H1 (cell line): ENCODE measurements around the gene SSTR5. TPM values are rescaled to one million over a fixed set of nuclear protein-coding genes. Genes with fewer than 3 reads are reported as not detected.

ENCODE experiments used
- CTCF ChIA-PET: fragments of 300-600 bp; sonication (Branson Sonifier 250); formaldehyde crosslinking; loops from one replicate; lab custom pipeline; 2021; ENCODE audit not compliant: partially characterized antibody; lab: Charles Lee
- POLR2A ChIA-PET: fragments of 300-600 bp; sonication (Branson Sonifier 250); formaldehyde crosslinking; loops from one replicate; lab custom pipeline; 2021; ENCODE audit warnings: inconsistent platforms; ENCODE audit not compliant: partially characterized antibody; lab: Charles Lee
- DNase-seq, 2 experiments: peaks; one replicate each; pipeline versions ENCODE4 v3.0.0 to v3.0.0-alpha.2; 2010 to 2022; ENCODE audit warnings: low spot score in 2 of 2, low read depth in 1 of 2, mixed read lengths in 1 of 2
- FAIRE-seq: peaks from 2 replicates; lab custom pipeline; 2011; peaks lifted over from hg19 to GRCh38; lab: Jason Lieb, UNC
- H2AFZ ChIP-seq: 2 replicates; pipeline ENCODE4 v1.8.1; 2012; ENCODE audit warnings: low read length, inconsistent platforms
- H2AK5ac ChIP-seq: 2 replicates; pipeline ENCODE4 v1.6.1; 2013; ENCODE audit warnings: low read depth, low read length
- H2BK120ac ChIP-seq: replicated peaks from 2 replicates; pipeline ENCODE3; 2013; ENCODE audit warnings: low read depth, low read length, inconsistent platforms
- H2BK12ac ChIP-seq: 2 replicates; pipeline ENCODE4 v1.6.1; 2013; ENCODE audit warnings: low read depth, low read length
- H2BK15ac ChIP-seq: 2 replicates; pipeline ENCODE4 v1.6.1; 2013; ENCODE audit warnings: low read length
- H2BK20ac ChIP-seq: 2 replicates; pipeline ENCODE4 v1.6.1; 2013; ENCODE audit warnings: low read length
- H2BK5ac ChIP-seq: 2 replicates; pipeline ENCODE4 v1.6.1; 2013; ENCODE audit warnings: low read depth, low read length
- H3K14ac ChIP-seq: 2 replicates; pipeline ENCODE4 v1.6.1; 2013; ENCODE audit warnings: inconsistent platforms; ENCODE audit not compliant: insufficient read length
- H3K18ac ChIP-seq: 2 replicates; pipeline ENCODE4 v1.6.1; 2013; ENCODE audit warnings: low read length; ENCODE audit errors: extremely low read depth
- H3K23ac ChIP-seq: 2 replicates; pipeline ENCODE4 v1.6.1; 2013; ENCODE audit warnings: inconsistent platforms; ENCODE audit not compliant: insufficient read length
- H3K23me2 ChIP-seq: 2 replicates; pipeline ENCODE4 v1.6.1; 2013; ENCODE audit warnings: low read depth, low read length
- H3K27ac ChIP-seq: 2 replicates; pipeline ENCODE4 v1.6.1; 2011; ENCODE audit warnings: low read depth, low read length, inconsistent platforms
- H3K27me3 ChIP-seq, 4 experiments: replicated peaks in 1 of 4; 1 replicate in 1 of 4; 2 replicates in 3 of 4; pipeline versions ENCODE4 v1.6.1 to v1.8.1; 2011 to 2013; ENCODE audit warnings: low read length in 3 of 4, mild to moderate bottlenecking in 3 of 4, inconsistent platforms in 2 of 4, mixed read lengths in 2 of 4, moderate library complexity in 1 of 4; ENCODE audit not compliant: control insufficient read depth in 3 of 4, insufficient read depth in 3 of 4; ENCODE audit errors: extremely low read depth in 1 of 4
- H3K36me3 ChIP-seq, 4 experiments: 2 replicates each; pipeline versions ENCODE4 v1.6.1 to v1.8.1; 2011 to 2013; ENCODE audit warnings: mild to moderate bottlenecking in 4 of 4, low read length in 3 of 4, moderate library complexity in 2 of 4, control low read depth in 1 of 4, inconsistent platforms in 1 of 4; ENCODE audit not compliant: insufficient read depth in 4 of 4, control insufficient read depth in 2 of 4
- H3K4ac ChIP-seq: replicated peaks from 2 replicates; pipeline ENCODE3; 2013; ENCODE audit warnings: low read length, low read depth, mixed read lengths, inconsistent platforms; ENCODE audit not compliant: insufficient read length
- H3K4me1 ChIP-seq, 4 experiments: replicated peaks in 1 of 4; 1 replicate in 1 of 4; 2 replicates in 3 of 4; pipeline versions ENCODE4 v1.6.1 to v1.8.1; 2011 to 2013; ENCODE audit warnings: low read length in 3 of 4, inconsistent platforms in 2 of 4, mixed read lengths in 1 of 4; ENCODE audit not compliant: insufficient read depth in 4 of 4, control insufficient read depth in 3 of 4
- H3K4me2 ChIP-seq, 2 experiments: 2 replicates each; pipeline versions ENCODE4 v1.6.1 to v1.8.1; 2011 to 2013; ENCODE audit warnings: low read depth in 2 of 2, low read length in 2 of 2, control low read depth in 1 of 2, inconsistent platforms in 1 of 2, mild to moderate bottlenecking in 1 of 2; ENCODE audit not compliant: insufficient read depth in 1 of 2
- H3K4me3 ChIP-seq, 4 experiments: fragments of 200-600, 300-600 bp in 1 of 4; sonication (generic), shearing (Covaris generic), sonication (Bioruptor Twin) in 1 of 4; 2 replicates each; pipeline versions ENCODE4 v1.5.1 to v1.8.1; 2011 to 2016; ENCODE audit warnings: low read length in 4 of 4, low read depth in 3 of 4, control low read depth in 2 of 4, inconsistent platforms in 2 of 4, mild to moderate bottlenecking in 2 of 4, mixed read lengths in 1 of 4, moderate library complexity in 1 of 4; ENCODE audit not compliant: insufficient read depth in 2 of 4; ENCODE audit errors: extremely low read depth in 1 of 4
- H3K56ac ChIP-seq: replicated peaks from 2 replicates; pipeline ENCODE3; 2013; ENCODE audit warnings: low read depth, mild to moderate bottlenecking, mixed read lengths, low read length, inconsistent platforms; ENCODE audit not compliant: insufficient read length
- H3K79me1 ChIP-seq: 2 replicates; pipeline ENCODE4 v1.6.1; 2013; ENCODE audit warnings: low read depth, low read length, control low read depth
- H3K79me2 ChIP-seq, 2 experiments: 2 replicates each; pipeline versions ENCODE4 v1.6.1 to v1.8.1; 2012 to 2013; ENCODE audit warnings: low read length in 2 of 2, mild to moderate bottlenecking in 2 of 2, inconsistent platforms in 1 of 2; ENCODE audit not compliant: insufficient read depth in 2 of 2, control insufficient read depth in 1 of 2
- H3K9ac ChIP-seq, 4 experiments: replicated peaks in 1 of 4; 1 replicate in 1 of 4; 2 replicates in 3 of 4; pipeline versions ENCODE4 v1.6.1 to v1.8.1; 2011 to 2013; ENCODE audit warnings: low read depth in 3 of 4, low read length in 3 of 4, control low read depth in 2 of 4, mild to moderate bottlenecking in 2 of 4, moderate library complexity in 2 of 4, inconsistent platforms in 1 of 4; ENCODE audit errors: extremely low read depth in 1 of 4
- H3K9me3 ChIP-seq, 2 experiments: 2 replicates each; pipeline versions ENCODE4 v1.6.1 to v1.8.1; 2012 to 2013; ENCODE audit warnings: mild to moderate bottlenecking in 2 of 2, moderate library complexity in 2 of 2, control low read depth in 1 of 2, inconsistent platforms in 1 of 2, low read depth in 1 of 2, low read length in 1 of 2, mixed read lengths in 1 of 2; ENCODE audit not compliant: insufficient read depth in 2 of 2
- H4K20me1 ChIP-seq, 2 experiments: replicated peaks in 1 of 2; 2 replicates each; pipeline versions ENCODE3 to v1.8.1; 2011 to 2013; ENCODE audit warnings: inconsistent platforms in 2 of 2, low read length in 2 of 2, mild to moderate bottlenecking in 1 of 2; ENCODE audit not compliant: insufficient read depth in 2 of 2, control insufficient read depth in 1 of 2
- H4K5ac ChIP-seq: 2 replicates; pipeline ENCODE4 v1.6.1; 2013; ENCODE audit warnings: low read length, low read depth, mixed read lengths, inconsistent platforms; ENCODE audit not compliant: insufficient read length
- H4K8ac ChIP-seq: 2 replicates; pipeline ENCODE4 v1.8.0; 2013; ENCODE audit warnings: mild to moderate bottlenecking, moderate library complexity, low read length, inconsistent platforms; ENCODE audit not compliant: insufficient read depth; ENCODE audit errors: extremely low read depth
- H4K91ac ChIP-seq: replicated peaks from 2 replicates; pipeline ENCODE3; 2013; ENCODE audit warnings: low read length, mixed read lengths, inconsistent platforms; ENCODE audit not compliant: insufficient read length
- CBX5 ChIP-seq: fragments of 300-800, 300-1000 bp; sonication (generic); IDR thresholded peaks from 2 replicates; pipeline ENCODE4 v1.7.1; 2016; ENCODE audit warnings: antibody characterized with exemption, low read length, low read depth
- CTBP2 ChIP-seq: IDR thresholded peaks from 2 replicates; pipeline ENCODE4 v1.7.0; 2011; ENCODE audit warnings: borderline replicate concordance, mild to moderate bottlenecking, moderate library complexity, mixed read lengths, low read length; ENCODE audit not compliant: insufficient read depth, insufficient read length
- RXRA ChIP-seq: IDR thresholded peaks from 2 replicates; pipeline ENCODE4 v1.6.1; 2011; ENCODE audit warnings: low read depth, mild to moderate bottlenecking, low read length, moderate library complexity; ENCODE audit not compliant: insufficient read depth
- SUZ12 ChIP-seq: fragments of 200-600 bp; sonication (generic); IDR thresholded peaks from 2 replicates; pipeline ENCODE4 v1.6.1; 2012; ENCODE audit warnings: mild to moderate bottlenecking, inconsistent platforms, low read length, moderate library complexity, mixed read lengths
- TAF1 ChIP-seq: IDR thresholded peaks from 2 replicates; pipeline ENCODE4 v1.6.1; 2011; ENCODE audit warnings: mild to moderate bottlenecking, low read depth, low read length
- TAF7 ChIP-seq: optimal IDR thresholded peaks from 2 replicates; pipeline ENCODE3; 2011; ENCODE audit warnings: low read depth, mild to moderate bottlenecking, inconsistent platforms, low read length, moderate library complexity, borderline replicate concordance
- WGBS, 2 experiments: shearing (Covaris generic) in 1 of 2; methylation state at CpG; one replicate each; pipeline versions ENCODE4 v1.1.6 to v1.1.7; 2013 to 2015; ENCODE audit warnings: low lambda C conversion rate in 2 of 2, mixed read lengths in 2 of 2, inconsistent platforms in 1 of 2, low coverage in 1 of 2, missing lambda C conversion rate in 1 of 2; ENCODE audit not compliant: insufficient replicate concordance in 2 of 2, insufficient coverage in 1 of 2, insufficient read length in 1 of 2; ENCODE audit errors: extremely low coverage in 1 of 2, missing lambda C conversion rate in 1 of 2; 5-methylcytosine and 5-hydroxymethylcytosine counted together
- polyA plus RNA-seq, 7 experiments: library from polyadenylated mRNA; depleted of rRNA in 3 of 7; stranded (reverse) in 5 of 7; unstranded in 2 of 7; fragments of >200 nt in 5 of 7; fragments of 200-250 nt in 2 of 7; gene quantifications; 1 replicate in 5 of 7; 2 replicates in 1 of 7; 4 replicates in 1 of 7; pipeline versions ENCODE4 v1.2.1 to v1.2.3, GENCODE V29; 2011 to 2013; ENCODE audit warnings: missing spikeins in 2 of 7, mixed read lengths in 2 of 7
- total RNA-seq: library from RNA; stranded (reverse); fragmentation: NEBNext Ultra II Directional; extraction: Animal tissue kit (Norgen Biotek cat#: 25700); gene quantifications from 2 replicates; pipeline ENCODE4 v1.2.1, GENCODE V29; 2021
- TF ChIP-seq, protein P1 (sequence below): IDR thresholded peaks from 2 replicates; pipeline ENCODE4 v1.6.1; 2012; ENCODE audit warnings: inconsistent platforms

The SSTR5 gene
- total and polyA plus RNA-seq, 2 of the 8 experiments (the other 6 are each of a cell fraction or from before 2014, with no cell fraction given): 0.56 to 0.60 TPM

DNA sequence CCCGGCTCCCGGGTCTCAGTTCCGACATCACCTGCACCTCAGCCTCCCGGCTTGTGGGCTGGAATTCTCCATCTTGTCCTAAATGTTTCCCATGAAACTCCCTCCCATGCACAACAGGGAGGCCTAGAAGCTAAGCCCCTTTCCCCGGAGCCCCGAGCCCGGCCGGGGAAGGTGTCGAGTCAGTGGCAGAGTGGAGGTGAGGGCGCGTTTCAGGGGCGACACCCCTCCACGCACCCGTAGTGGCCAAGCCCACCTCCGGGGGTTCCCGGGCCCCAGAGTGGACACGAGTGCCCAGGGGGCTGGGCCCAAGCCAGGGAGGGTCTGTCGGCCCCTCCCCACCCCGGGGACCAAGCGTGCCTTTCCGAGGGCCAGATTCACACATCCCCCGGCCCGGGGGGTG lies 48.5 kb downstream of the SSTR5 start:
- no peak overlapping the region for H3K14ac ChIP-seq
- no peak overlapping the region for H2BK12ac ChIP-seq

More for the DNA sequence above, 48.5 kb downstream of the SSTR5 start:
- H2AK5ac ChIP-seq: no peak overlapping the region
- H2BK15ac ChIP-seq: no peak overlapping the region
- H3K4me2 ChIP-seq: no peak overlapping the region
- H3K36me3 ChIP-seq: no peaks in the 10 kb centered on the region
- POLR2A ChIA-PET: no interaction called here
- H2BK120ac ChIP-seq: no peak overlapping the region
- H3K4ac ChIP-seq: no peak overlapping the region
- no peak overlapping the region for H4K8ac ChIP-seq
- FAIRE-seq: no peak
- H3K4me1 ChIP-seq: peaks cover 0 to 3% (median 0%) of the 10 kb centered on the region in 4 experiments; a peak in 3 of 7 replicates
- 94% methylated on average over 19 of the region's 23 CpGs; no CpG with 5 or more reads in 1 of the 2 experiments for WGBS, 2 experiments
- H3K23me2 ChIP-seq: no peaks in the 10 kb centered on the region
- H4K5ac ChIP-seq: no peak overlapping the region
- no peak overlapping the region for H4K91ac ChIP-seq
- H3K9me3 ChIP-seq: no peaks in the 10 kb centered on the region
- H2AFZ ChIP-seq: no peak overlapping the region
- no peak overlapping the region for H2BK5ac ChIP-seq
- DNase-seq: no peak
- H3K9ac ChIP-seq: no peak overlapping the region
- CTCF ChIA-PET: interaction anchor here (1.3 to 1.4 kb wide), 2 partner anchors 25 to 73 kb away, joined by 4 read pairs; no protein-coding TSS in a partner anchor
- H3K79me2 ChIP-seq: no peaks in the 10 kb centered on the region
- no peaks in the 10 kb centered on the region for H4K20me1 ChIP-seq
- H3K4me3 ChIP-seq: no peak overlapping the region
- no peak overlapping the region for H3K56ac ChIP-seq
- no peaks in the 10 kb centered on the region for H3K79me1 ChIP-seq
- H3K23ac ChIP-seq: no peak overlapping the region
- H3K27me3 ChIP-seq: no peaks in the 10 kb centered on the region
- no peak overlapping the region for H3K18ac ChIP-seq
- H2BK20ac ChIP-seq: no peak overlapping the region
- no peak overlapping the region for H3K27ac ChIP-seq
- no peak for TF ChIP-seq CTBP2
- no peak for TF ChIP-seq SUZ12
- no peak for TF ChIP-seq TAF1
- TF ChIP-seq, protein P1, sequence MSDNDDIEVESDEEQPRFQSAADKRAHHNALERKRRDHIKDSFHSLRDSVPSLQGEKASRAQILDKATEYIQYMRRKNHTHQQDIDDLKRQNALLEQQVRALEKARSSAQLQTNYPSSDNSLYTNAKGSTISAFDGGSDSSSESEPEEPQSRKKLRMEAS: no peak
- no peak for TF ChIP-seq CBX5
- no peak for TF ChIP-seq TAF7
- TF ChIP-seq RXRA: no peak
